GM21367 (cell line): ENCODE results near the gene TMEM37.

ENCODE experiments used
- ATAC-seq: cut with Tn5 transposase; IDR thresholded peaks from one replicate; pipeline ENCODE4 v1.9.1; 2021; ENCODE audit not compliant: unreplicated experiment

The TMEM37 gene

GRCh38 chr2:119476301-119477112 lies 44.9 kb downstream of the TMEM37 start:
- ATAC-seq = peak; percentile 88

GRCh38 chr2:119477113-119477505 lies 45.5 kb downstream of the TMEM37 start:
- no peak for ATAC-seq

GRCh38 chr2:119478188-119478977 lies 46.7 kb downstream of the TMEM37 start:
- no peak for ATAC-seq

GRCh38 chr2:119478978-119479295 lies 47.3 kb downstream of the TMEM37 start:
- no peak for ATAC-seq

- no peak for ATAC-seq
Observed at GRCh38 chr2:119480184-119480583, 48.5 kb downstream of the TMEM37 start.

GRCh38 chr2:119480718-119481142 lies 49.1 kb downstream of the TMEM37 start:
- ATAC-seq = no peak

- no peak for ATAC-seq
Observed at GRCh38 chr2:119481501-119482455, 50.1 kb downstream of the TMEM37 start.

GRCh38 chr2:119482481-119483394 lies 51.1 kb downstream of the TMEM37 start:
- no peak for ATAC-seq

GRCh38 chr2:119483395-119483753 lies 51.7 kb downstream of the TMEM37 start:
- ATAC-seq = no peak

GRCh38 chr2:119483896-119484718 lies 52.5 kb downstream of the TMEM37 start:
- ATAC-seq = no peak

GRCh38 chr2:119484834-119485233 lies 53.2 kb downstream of the TMEM37 start:
- no peak for ATAC-seq

GRCh38 chr2:119485336-119486110 lies 53.9 kb downstream of the TMEM37 start:
- no peak for ATAC-seq

- ATAC-seq = no peak
Observed at GRCh38 chr2:119486196-119486827, 54.7 kb downstream of the TMEM37 start.

- no peak for ATAC-seq
Observed at GRCh38 chr2:119486886-119487285, 55.2 kb downstream of the TMEM37 start.

GRCh38 chr2:119487434-119488244 lies 56.0 kb downstream of the TMEM37 start:
- peak; percentile 72 for ATAC-seq
